ENCODE data around the gene GLT1D1.

Gene GLT1D1

GRCh38 chr12:128947209-128947608 lies 93.9 kb downstream of the GLT1D1 start:
- H3K4me3 ChIP-seq (ENCODE audit: low read depth, low read length) = no peak overlapping the region
- TF ChIP-seq, protein P1, sequence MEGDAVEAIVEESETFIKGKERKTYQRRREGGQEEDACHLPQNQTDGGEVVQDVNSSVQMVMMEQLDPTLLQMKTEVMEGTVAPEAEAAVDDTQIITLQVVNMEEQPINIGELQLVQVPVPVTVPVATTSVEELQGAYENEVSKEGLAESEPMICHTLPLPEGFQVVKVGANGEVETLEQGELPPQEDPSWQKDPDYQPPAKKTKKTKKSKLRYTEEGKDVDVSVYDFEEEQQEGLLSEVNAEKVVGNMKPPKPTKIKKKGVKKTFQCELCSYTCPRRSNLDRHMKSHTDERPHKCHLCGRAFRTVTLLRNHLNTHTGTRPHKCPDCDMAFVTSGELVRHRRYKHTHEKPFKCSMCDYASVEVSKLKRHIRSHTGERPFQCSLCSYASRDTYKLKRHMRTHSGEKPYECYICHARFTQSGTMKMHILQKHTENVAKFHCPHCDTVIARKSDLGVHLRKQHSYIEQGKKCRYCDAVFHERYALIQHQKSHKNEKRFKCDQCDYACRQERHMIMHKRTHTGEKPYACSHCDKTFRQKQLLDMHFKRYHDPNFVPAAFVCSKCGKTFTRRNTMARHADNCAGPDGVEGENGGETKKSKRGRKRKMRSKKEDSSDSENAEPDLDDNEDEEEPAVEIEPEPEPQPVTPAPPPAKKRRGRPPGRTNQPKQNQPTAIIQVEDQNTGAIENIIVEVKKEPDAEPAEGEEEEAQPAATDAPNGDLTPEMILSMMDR (conservative IDR thresholded peaks at IDR 0.05; ENCODE audit: low read depth, low read length) = no peak
- DNase-seq (ENCODE audit: low read depth) = no peak

- TF ChIP-seq, protein P1 (conservative IDR thresholded peaks at IDR 0.05; ENCODE audit: low read depth, low read length) = no peak
- DNase-seq (ENCODE audit: low read depth) = no peak
- no peak overlapping the region for H3K4me3 ChIP-seq (ENCODE audit: low read depth, low read length)
These were observed 95.8 kb downstream of the GLT1D1 start for GRCh38 chr12:128949086-128949485.

GRCh38 chr12:128951448-128951847 lies 98.2 kb downstream of the GLT1D1 start:
- H3K4me3 ChIP-seq (ENCODE audit: low read depth, low read length) = no peak overlapping the region
- TF ChIP-seq, protein P1 (conservative IDR thresholded peaks at IDR 0.05; ENCODE audit: low read depth, low read length) = no peak
- no peak for DNase-seq (ENCODE audit: low read depth)

DNA sequence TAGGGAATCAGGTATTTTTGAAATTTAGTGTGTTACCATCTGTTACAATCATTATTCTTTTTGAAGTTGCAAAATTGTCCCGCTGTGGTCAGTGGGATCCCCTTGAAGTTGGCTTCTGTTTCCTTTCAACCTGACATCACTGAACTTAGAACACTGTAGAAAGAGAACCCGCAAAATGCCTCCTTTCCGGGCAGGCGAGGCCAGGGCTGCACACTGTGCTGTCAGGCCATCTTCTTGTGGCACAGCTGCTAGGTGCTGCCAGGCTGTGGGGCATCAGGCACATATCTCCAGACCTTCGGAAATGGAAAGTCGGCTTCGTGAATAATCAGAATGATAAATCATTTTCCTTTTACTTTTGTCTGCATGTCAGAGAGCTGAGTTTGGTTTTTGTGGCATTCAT lies 103.5 kb downstream of the GLT1D1 start:
- no peak overlapping the region for H3K4me3 ChIP-seq (ENCODE audit: low read depth, low read length)
- TF ChIP-seq, protein P1 (conservative IDR thresholded peaks at IDR 0.05; ENCODE audit: low read depth, low read length) = no peak
- no peak for DNase-seq (ENCODE audit: low read depth)

GRCh38 chr12:128959901-128960300 lies 106.6 kb downstream of the GLT1D1 start:
- H3K4me3 ChIP-seq (ENCODE audit: low read depth, low read length) = no peak overlapping the region
- TF ChIP-seq, protein P1 (conservative IDR thresholded peaks at IDR 0.05; ENCODE audit: low read depth, low read length) = no peak
- DNase-seq (ENCODE audit: low read depth) = no peak

DNA sequence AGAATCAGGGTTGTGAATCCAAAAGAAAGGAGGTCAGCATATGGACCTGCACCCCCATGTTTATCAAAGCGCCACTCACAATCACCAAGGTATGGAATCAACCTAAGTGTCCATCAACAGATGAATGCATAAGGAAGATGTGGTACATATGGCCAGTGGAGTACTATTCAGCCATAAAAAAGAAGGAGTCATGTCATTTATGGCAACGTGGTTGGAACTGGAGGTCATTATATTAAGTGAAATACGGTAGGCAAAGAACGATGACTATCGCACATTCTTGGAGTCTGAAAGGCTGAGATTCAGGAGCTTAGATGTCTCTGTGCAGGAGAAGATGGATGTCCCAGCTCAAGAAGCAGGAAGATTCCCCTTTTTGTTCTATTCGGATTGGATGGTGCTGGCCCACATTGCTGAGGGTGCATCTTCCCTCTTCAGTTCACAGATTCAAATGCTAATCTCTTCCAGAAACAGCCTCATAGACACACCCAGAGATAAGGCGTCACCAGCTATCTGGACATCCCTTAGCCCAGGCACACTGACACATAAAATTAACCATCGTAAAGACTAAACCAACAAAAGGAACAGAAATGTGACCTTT lies 108.1 kb downstream of the GLT1D1 start:
- DNase-seq (ENCODE audit: low read depth) = no peak
- H3K4me3 ChIP-seq (ENCODE audit: low read depth, low read length) = no peak overlapping the region
- TF ChIP-seq, protein P1 (conservative IDR thresholded peaks at IDR 0.05; ENCODE audit: low read depth, low read length) = no peak

DNA sequence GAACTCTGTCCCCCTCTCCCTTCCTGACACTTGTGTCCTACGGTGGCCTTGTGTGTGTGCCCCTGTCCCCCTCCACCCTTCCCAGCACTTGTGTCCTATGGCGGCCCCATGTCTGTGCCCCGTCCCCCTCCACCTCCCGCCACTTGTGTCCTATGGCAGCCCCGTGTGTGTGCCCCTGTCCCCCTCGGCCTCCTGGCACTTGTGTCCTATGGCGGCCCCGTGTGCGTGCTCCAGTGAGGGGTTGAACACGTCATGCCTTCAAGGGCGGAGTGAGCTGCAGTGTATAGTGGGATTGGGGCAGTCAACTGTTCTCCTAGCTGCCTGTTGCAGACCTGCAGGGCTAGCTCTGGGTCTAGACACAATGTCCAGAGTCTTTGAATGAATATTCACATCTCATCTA lies 108.7 kb downstream of the GLT1D1 start:
- no peak for DNase-seq (ENCODE audit: low read depth)
- TF ChIP-seq, protein P1 (conservative IDR thresholded peaks at IDR 0.05; ENCODE audit: low read depth, low read length) = no peak
- no peak overlapping the region for H3K4me3 ChIP-seq (ENCODE audit: low read depth, low read length)
